ENCODE measurements around the gene SELENOS. TPM values are rescaled to one million over a fixed set of nuclear protein-coding genes. Genes with fewer than 3 reads are reported as not detected.
A peak's percentile ranks its signal among the peaks of the same experiment; 100 is the strongest.

SELENOS gene
- total and polyA plus RNA-seq, 2 donors, result 40.7 to 87.5 TPM

GRCh38 chr15:101246391-101246790 lies 30.9 kb downstream of the SELENOS start:
- Histone ChIP-seq H3K36me3 (ENCODE audit: insufficient read depth) (no peaks in the 10 kb centered on the region), H3K27ac (ENCODE audit: low read depth) (no peak overlapping the region), H3K4me3 (ENCODE audit: low read depth, low read length) (no peak overlapping the region), H3K4me1 (ENCODE audit: insufficient read depth) (peaks cover 1% of the 10 kb centered on the region)
- no peak for DNase-seq (ENCODE audit: extremely low spot score)
- 75% methylated on average over 6 of the region's 6 CpGs for WGBS

GRCh38 chr15:101244889-101245668 lies 32.2 kb downstream of the SELENOS start:
- no peak overlapping the region for H3K4me3 ChIP-seq (ENCODE audit: low read depth, low read length)
- peaks cover 1% of the 10 kb centered on the region for H3K4me1 ChIP-seq (ENCODE audit: insufficient read depth)
- 95% methylated on average over 14 of the region's 14 CpGs for WGBS
- no peak for DNase-seq (ENCODE audit: extremely low spot score)
- H3K27ac ChIP-seq (ENCODE audit: low read depth), result no peak overlapping the region
- no peaks in the 10 kb centered on the region for H3K36me3 ChIP-seq (ENCODE audit: insufficient read depth)

GRCh38 chr15:101244036-101244781 lies 33.1 kb downstream of the SELENOS start:
- Histone ChIP-seq H3K4me1 (ENCODE audit: insufficient read depth) (peaks cover 1% of the 10 kb centered on the region), H3K36me3 (ENCODE audit: insufficient read depth) (no peaks in the 10 kb centered on the region), H3K27ac (ENCODE audit: low read depth) (no peak overlapping the region), H3K4me3 (ENCODE audit: low read depth, low read length) (no peak overlapping the region)
- DNase-seq (ENCODE audit: extremely low spot score), result no peak
- WGBS, result 47% methylated on average over 7 of the region's 7 CpGs

- H3K4me3 ChIP-seq (ENCODE audit: low read depth, low read length), result no peak overlapping the region
- WGBS, result 90% methylated on average over 9 of the region's 9 CpGs
- no peak overlapping the region for H3K27ac ChIP-seq (ENCODE audit: low read depth)
- peaks cover 1% of the 10 kb centered on the region for H3K4me1 ChIP-seq (ENCODE audit: insufficient read depth)
- H3K36me3 ChIP-seq (ENCODE audit: insufficient read depth), result no peaks in the 10 kb centered on the region
- no peak for DNase-seq (ENCODE audit: extremely low spot score)
Measured at GRCh38 chr15:101243420-101243819, 33.9 kb downstream of the SELENOS start.

GRCh38 chr15:101242999-101243336 lies 34.3 kb downstream of the SELENOS start:
- no peak overlapping the region for H3K27ac ChIP-seq (ENCODE audit: low read depth)
- no peak overlapping the region for H3K4me3 ChIP-seq (ENCODE audit: low read depth, low read length)
- DNase-seq (ENCODE audit: extremely low spot score), result no peak
- H3K4me1 ChIP-seq (ENCODE audit: insufficient read depth), result peaks cover 1% of the 10 kb centered on the region
- 53% methylated on average over 6 of the region's 6 CpGs for WGBS
- no peaks in the 10 kb centered on the region for H3K36me3 ChIP-seq (ENCODE audit: insufficient read depth)

GRCh38 chr15:101242160-101242998 lies 34.9 kb downstream of the SELENOS start:
- no peak for DNase-seq (ENCODE audit: extremely low spot score)
- 50% methylated on average over 12 of the region's 12 CpGs for WGBS
- Histone ChIP-seq H3K4me1 (ENCODE audit: insufficient read depth) (peaks cover 1% of the 10 kb centered on the region), H3K36me3 (ENCODE audit: insufficient read depth) (no peaks in the 10 kb centered on the region), H3K27ac (ENCODE audit: low read depth) (no peak overlapping the region), H3K4me3 (ENCODE audit: low read depth, low read length) (no peak overlapping the region)

GRCh38 chr15:101240358-101240757 lies 36.9 kb downstream of the SELENOS start:
- Histone ChIP-seq H3K36me3 (ENCODE audit: insufficient read depth) (no peaks in the 10 kb centered on the region), H3K27ac (ENCODE audit: low read depth) (no peak overlapping the region), H3K4me3 (ENCODE audit: low read depth, low read length) (no peak overlapping the region), H3K4me1 (ENCODE audit: insufficient read depth) (peaks cover 1% of the 10 kb centered on the region)
- no peak for DNase-seq (ENCODE audit: extremely low spot score)
- 47% methylated on average over 5 of the region's 5 CpGs for WGBS

- no peaks in the 10 kb centered on the region for H3K36me3 ChIP-seq (ENCODE audit: insufficient read depth)
- H3K27ac ChIP-seq (ENCODE audit: low read depth), result no peak overlapping the region
- no peak for DNase-seq (ENCODE audit: extremely low spot score)
- peaks cover 2% of the 10 kb centered on the region for H3K4me1 ChIP-seq (ENCODE audit: insufficient read depth)
- WGBS, result 54% methylated on average over 6 of the region's 6 CpGs
- H3K4me3 ChIP-seq (ENCODE audit: low read depth, low read length), result no peak overlapping the region
Measured at GRCh38 chr15:101239724-101240136, 37.6 kb downstream of the SELENOS start.

GRCh38 chr15:101237251-101237650 lies 40.0 kb downstream of the SELENOS start:
- H3K27ac ChIP-seq (ENCODE audit: low read depth), result no peak overlapping the region
- WGBS, result 89% methylated on average over 12 of the region's 12 CpGs
- H3K36me3 ChIP-seq (ENCODE audit: insufficient read depth), result no peaks in the 10 kb centered on the region
- H3K4me1 ChIP-seq (ENCODE audit: insufficient read depth), result peaks cover 2% of the 10 kb centered on the region
- DNase-seq (ENCODE audit: extremely low spot score), result no peak
- H3K4me3 ChIP-seq (ENCODE audit: low read depth, low read length), result no peak overlapping the region

- peak overlapping the region; percentile 16 for H3K27ac ChIP-seq (ENCODE audit: low read depth)
- WGBS, result 79% methylated on average over 5 of the region's 5 CpGs
Measured at GRCh38 chr15:101233651-101234280, 43.5 kb downstream of the SELENOS start.

GRCh38 chr15:101232677-101233076 lies 44.6 kb downstream of the SELENOS start:
- no peak overlapping the region for H3K4me3 ChIP-seq (ENCODE audit: low read depth, low read length)
- no peaks in the 10 kb centered on the region for H3K36me3 ChIP-seq (ENCODE audit: insufficient read depth)
- H3K27ac ChIP-seq (ENCODE audit: low read depth), result no peak overlapping the region
- peaks cover 2% of the 10 kb centered on the region for H3K4me1 ChIP-seq (ENCODE audit: insufficient read depth)
- DNase-seq (ENCODE audit: extremely low spot score), result no peak
- WGBS, result 62% methylated on average over 5 of the region's 5 CpGs

More at GRCh38 chr15:101233651-101234280, 43.5 kb downstream of the SELENOS start:
- no peak for DNase-seq (ENCODE audit: extremely low spot score)
- Histone ChIP-seq H3K4me1 (ENCODE audit: insufficient read depth) (peaks cover 2% of the 10 kb centered on the region), H3K4me3 (ENCODE audit: low read depth, low read length) (no peak overlapping the region), H3K36me3 (ENCODE audit: insufficient read depth) (no peaks in the 10 kb centered on the region)

- no peak overlapping the region for H3K4me3 ChIP-seq (ENCODE audit: low read depth, low read length)
- no peaks in the 10 kb centered on the region for H3K4me1 ChIP-seq (ENCODE audit: insufficient read depth)
- H3K36me3 ChIP-seq (ENCODE audit: insufficient read depth), result no peaks in the 10 kb centered on the region
- no peak for DNase-seq (ENCODE audit: extremely low spot score)
- H3K27ac ChIP-seq (ENCODE audit: low read depth), result no peak overlapping the region
Measured at GRCh38 chr15:101228313-101228712, 49.0 kb downstream of the SELENOS start.

GRCh38 chr15:101225658-101226057 lies 51.6 kb downstream of the SELENOS start:
- Histone ChIP-seq H3K27ac (ENCODE audit: low read depth) (no peak overlapping the region), H3K4me1 (ENCODE audit: insufficient read depth) (no peaks in the 10 kb centered on the region), H3K4me3 (ENCODE audit: low read depth, low read length) (no peak overlapping the region), H3K36me3 (ENCODE audit: insufficient read depth) (no peaks in the 10 kb centered on the region)
- no peak for DNase-seq (ENCODE audit: extremely low spot score)
- 42% methylated on average over 5 of the region's 5 CpGs for WGBS

Measured in urinary bladder (tissue), 4 donors.